Kidney (tissue), 14 donors: Measurements from ENCODE around the gene RAB3IL1. TPM values are rescaled to one million over a fixed set of nuclear protein-coding genes. Genes with fewer than 3 reads are reported as not detected.

Experiments used
- DNase-seq, 5 donors: peaks; one replicate each; pipeline ENCODE4 v3.0.0-alpha.2; 2013 to 2020
- FAIRE-seq: peaks from 2 replicates; lab custom pipeline; 2012; peaks lifted over from hg19 to GRCh38; lab: Jason Lieb, UNC
- H3K27ac ChIP-seq, 2 donors: one replicate each; pipeline ENCODE4 v1.7.0; 2013; ENCODE audit warnings: low read depth in 2 of 2, low read length in 2 of 2, inconsistent platforms in 1 of 2
- H3K27me3 ChIP-seq: one replicate; pipeline ENCODE4 v1.7.1; 2013; ENCODE audit warnings: low read length, inconsistent platforms; ENCODE audit not compliant: control insufficient read depth, insufficient read depth
- H3K36me3 ChIP-seq, 3 donors: one replicate each; pipeline versions ENCODE4 v1.7.0 to v1.7.1; 2013; ENCODE audit warnings: low read length in 3 of 3, control low read depth in 1 of 3, inconsistent platforms in 1 of 3; ENCODE audit not compliant: insufficient read depth in 3 of 3, control insufficient read depth in 2 of 3
- H3K4me1 ChIP-seq, 3 donors: one replicate each; pipeline versions ENCODE4 v1.7.0 to v1.7.1; 2013; ENCODE audit warnings: low read length in 3 of 3, inconsistent platforms in 1 of 3, low read depth in 1 of 3; ENCODE audit not compliant: control insufficient read depth in 2 of 3, insufficient read depth in 2 of 3
- H3K4me3 ChIP-seq, 3 donors: one replicate each; pipeline versions ENCODE4 v1.7.0 to v1.8.1; 2013; ENCODE audit warnings: low read length in 3 of 3, control low read depth in 1 of 3, inconsistent platforms in 1 of 3
- H3K9ac ChIP-seq, 3 donors: one replicate each; pipeline versions ENCODE4 v1.7.0 to v1.7.1; 2013; ENCODE audit warnings: low read length in 3 of 3, control low read depth in 1 of 3, inconsistent platforms in 1 of 3
- H3K9me3 ChIP-seq, 3 donors: one replicate each; pipeline versions ENCODE4 v1.7.0 to v1.7.1; 2013; ENCODE audit warnings: low read length in 3 of 3, control low read depth in 1 of 3, inconsistent platforms in 1 of 3; ENCODE audit not compliant: control insufficient read depth in 2 of 3, insufficient read depth in 1 of 3
- CTCF ChIP-seq: IDR thresholded peaks from 3 replicates; pipeline ENCODE4 v1.5.1; 2012; ENCODE audit warnings: mild to moderate bottlenecking, moderate library complexity, borderline replicate concordance; ENCODE audit not compliant: insufficient read depth; ENCODE audit errors: extremely low read depth
- intact Hi-C: fragments of 100-400 bp; cut with DNase I; formaldehyde crosslinking; loops from one replicate; pipeline ENCODE4 v1.11.1; 2022
- polyA plus RNA-seq: library from polyadenylated mRNA; stranded (reverse); fragments of 350-450 nt; fragmentation: Illumina TruSeq; extraction: RNeasy Lipid Tissue Mini Kit (QIAGEN cat#74804); gene quantifications from one replicate; pipeline ENCODE4 v1.2.3, GENCODE V29; 2014; ENCODE audit warnings: low read depth, low replicate concordance; ENCODE audit not compliant: insufficient read depth
- total RNA-seq: library from RNA; stranded (reverse); fragmentation: NEBNext Ultra II Directional; extraction: Animal tissue kit (Norgen Biotek cat#: 25700); gene quantifications from one replicate; pipeline ENCODE4 v1.2.1, GENCODE V29; 2021
- donor health status: control.
- donor health status: control.
- donor health status: control.
- donor health status: control.
- donor health status: control.
- donor health status: DM: yes; HTN: yes; CAD: no.
- donor health status: Normal renal cell carcinoma (clear cell type).

RAB3IL1 gene
- total and polyA plus RNA-seq, 2 donors from 2014 or later = 14.6 to 27.8 TPM

GRCh38 chr11:61872935-61873565 is 44.3 kb downstream of the RAB3IL1 start:
- Histone ChIP-seq H3K4me1 (peaks cover 0 to 5% (median 0%) of the 10 kb centered on the region in 3 donors), H3K36me3 (no peaks in the 10 kb centered on the region), H3K27me3 (no peaks in the 10 kb centered on the region), H3K9me3 (no peaks in the 10 kb centered on the region), H3K9ac (no peak overlapping the region), H3K4me3 (no peak overlapping the region), H3K27ac (no peak overlapping the region)
- intact Hi-C loops = no loop called here
- DNase-seq (no peak), FAIRE-seq (no peak)
- no peak for TF ChIP-seq CTCF

GRCh38 chr11:61871158-61871597 is 46.2 kb downstream of the RAB3IL1 start:
- no peaks in the 10 kb centered on the region for H3K36me3 ChIP-seq
- TF ChIP-seq CTCF = peak; percentile 75
- DNase-seq (peak; percentile 86 to 92 (median 88)), FAIRE-seq (no peak)
- no peak overlapping the region for H3K9ac ChIP-seq
- H3K27ac ChIP-seq = peak overlapping the region in 1 of 2 donors; percentile 27
- H3K4me1 ChIP-seq = peaks cover 0 to 5% (median 0%) of the 10 kb centered on the region in 3 donors
- H3K27me3 ChIP-seq = no peaks in the 10 kb centered on the region
- intact Hi-C loops = no loop called here
- H3K4me3 ChIP-seq = no peak overlapping the region
- H3K9me3 ChIP-seq = no peaks in the 10 kb centered on the region

GRCh38 chr11:61870541-61871031 is 46.8 kb downstream of the RAB3IL1 start:
- intact Hi-C loops = no loop called here
- TF ChIP-seq CTCF = no peak
- no peak overlapping the region for H3K27ac ChIP-seq
- no peaks in the 10 kb centered on the region for H3K9me3 ChIP-seq
- FAIRE-seq (no peak), DNase-seq (peak in 1 of 5 donors; percentile 52)
- H3K9ac ChIP-seq = no peak overlapping the region
- H3K27me3 ChIP-seq = no peaks in the 10 kb centered on the region
- no peak overlapping the region for H3K4me3 ChIP-seq
- peaks cover 0 to 5% (median 0%) of the 10 kb centered on the region in 3 donors for H3K4me1 ChIP-seq
- H3K36me3 ChIP-seq = no peaks in the 10 kb centered on the region
